GM19035 (cell line): ENCODE results near the gene ANKH.
A peak's percentile ranks its signal among the peaks of the same experiment; 100 is the strongest.
"Not testable (repeated sequence)": the region's sequence is repeated elsewhere in the genome, so short reads cannot be mapped to it uniquely, and the experiment has no call there.

Experiments
- ATAC-seq: cut with Tn5 transposase; IDR thresholded peaks from one replicate; pipeline ENCODE4 v1.9.1; 2021; ENCODE audit not compliant: unreplicated experiment

The ANKH gene

GRCh38 chr5:14830210-14831005 lies 41.2 kb downstream of the ANKH start:
- ATAC-seq = no peak

GRCh38 chr5:14829396-14829795 lies 42.2 kb downstream of the ANKH start:
- ATAC-seq = no peak

- ATAC-seq = no peak
Observed at GRCh38 chr5:14826714-14827113, 44.9 kb downstream of the ANKH start.

DNA sequence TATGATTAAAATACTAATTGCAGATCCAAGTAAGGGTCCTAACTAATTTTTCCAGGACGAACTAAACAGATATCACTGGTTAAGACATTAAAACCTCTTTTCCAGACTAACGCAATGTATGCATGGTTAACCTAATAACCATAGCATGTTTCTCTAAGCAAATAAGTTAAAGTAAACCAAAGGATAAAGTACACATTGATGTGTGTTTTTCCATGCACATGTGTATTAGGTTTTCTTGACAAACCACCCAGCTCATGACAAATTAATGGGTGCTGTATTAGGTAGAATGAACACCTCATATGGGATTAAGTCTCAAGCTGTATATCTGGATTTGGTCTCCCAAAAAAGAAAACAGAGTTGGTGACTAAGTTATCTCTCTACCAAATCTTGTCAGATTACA lies 45.6 kb downstream of the ANKH start:
- ATAC-seq = no peak

DNA sequence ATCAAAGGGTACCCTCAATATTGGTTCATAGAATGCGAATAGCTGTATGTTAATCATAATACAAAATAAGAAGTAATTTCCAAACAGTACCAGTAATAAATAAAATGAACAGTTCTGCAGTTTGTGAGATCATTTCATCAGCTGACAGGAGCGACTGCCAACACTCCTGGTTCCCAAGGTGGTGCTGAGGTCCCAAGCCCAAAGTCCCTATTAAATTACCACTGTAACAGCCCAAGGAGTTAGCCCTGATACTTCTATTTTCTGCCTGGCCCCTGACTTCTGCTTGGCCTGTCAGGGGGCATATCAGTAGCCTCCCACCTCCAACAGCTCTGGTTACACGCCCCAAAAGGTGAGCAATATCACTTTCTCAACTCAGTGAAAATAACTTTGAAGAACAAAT lies 47.1 kb downstream of the ANKH start:
- no peak for ATAC-seq

DNA sequence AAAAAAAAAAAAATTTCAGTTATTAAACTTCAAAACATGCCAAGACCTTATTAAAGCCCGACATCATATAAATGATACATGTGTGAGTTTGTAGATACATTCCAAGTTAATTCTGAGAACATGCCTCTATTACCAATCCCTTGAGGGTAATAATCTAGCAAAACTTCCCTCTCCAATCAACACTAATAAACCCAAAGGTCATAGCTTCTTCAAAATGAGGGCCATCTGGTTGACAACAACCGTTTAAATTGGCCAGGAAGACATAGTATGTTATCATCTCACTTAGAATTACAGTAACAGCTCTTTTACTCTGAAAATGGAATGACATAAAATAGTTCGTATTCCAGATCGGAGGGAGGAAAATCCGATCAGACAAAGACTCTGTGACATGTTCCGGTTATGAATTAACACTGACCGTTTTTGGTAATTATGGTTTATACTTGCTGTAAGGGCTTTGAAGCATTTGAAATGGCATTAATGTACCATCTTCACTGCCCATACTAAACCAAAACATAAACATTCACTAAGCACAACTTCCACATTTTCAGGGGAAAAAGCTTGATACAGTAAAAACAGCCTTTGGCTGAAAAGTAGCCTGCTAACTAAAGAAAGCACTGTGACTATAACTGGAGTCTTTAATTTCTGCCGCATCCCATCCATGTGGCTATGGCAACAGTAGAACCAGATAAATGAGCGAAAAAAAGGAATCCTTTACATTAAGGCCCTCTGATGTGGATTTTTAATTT lies 50.3 kb downstream of the ANKH start:
- ATAC-seq = no peak

DNA sequence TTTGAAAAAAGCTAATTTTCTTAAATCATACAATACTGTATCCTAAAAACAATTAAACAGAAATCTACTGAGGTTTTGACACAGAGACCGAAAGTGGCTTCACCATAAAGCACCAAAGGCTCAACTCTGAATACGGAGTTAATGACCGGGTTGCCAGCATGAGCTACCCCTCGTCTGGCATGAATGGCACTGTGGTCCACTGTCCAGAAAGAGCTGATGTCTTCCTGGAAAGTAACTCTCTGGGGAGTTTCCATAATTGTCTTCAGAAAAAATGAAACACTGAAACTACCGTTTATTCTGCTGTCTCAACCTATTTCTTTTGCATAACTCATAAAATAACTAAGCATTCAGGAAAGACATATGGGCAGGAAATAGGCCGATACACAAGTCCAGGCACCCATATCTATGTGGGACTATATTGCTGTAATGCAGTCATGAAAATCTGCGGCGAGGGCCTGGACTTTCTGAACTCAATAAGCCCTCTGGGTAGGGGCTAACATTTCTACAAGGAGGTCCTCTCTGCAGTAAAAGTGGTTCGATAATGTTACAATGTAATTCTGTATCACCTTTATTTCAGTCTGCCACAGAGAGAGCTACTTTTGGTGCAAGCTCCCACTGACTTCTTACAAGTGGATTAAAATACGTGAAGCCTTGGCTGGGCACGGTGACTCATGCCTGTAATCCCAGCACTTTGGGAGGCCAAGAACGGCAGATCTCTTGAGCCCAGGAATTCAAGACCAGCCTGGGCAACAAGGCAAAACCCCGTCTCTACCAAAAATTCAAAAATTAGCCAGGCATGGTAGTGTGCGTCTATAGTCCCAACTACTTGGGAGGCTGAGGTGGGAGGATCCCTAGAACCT lies 52.4 kb downstream of the ANKH start:
- ATAC-seq = no peak

DNA sequence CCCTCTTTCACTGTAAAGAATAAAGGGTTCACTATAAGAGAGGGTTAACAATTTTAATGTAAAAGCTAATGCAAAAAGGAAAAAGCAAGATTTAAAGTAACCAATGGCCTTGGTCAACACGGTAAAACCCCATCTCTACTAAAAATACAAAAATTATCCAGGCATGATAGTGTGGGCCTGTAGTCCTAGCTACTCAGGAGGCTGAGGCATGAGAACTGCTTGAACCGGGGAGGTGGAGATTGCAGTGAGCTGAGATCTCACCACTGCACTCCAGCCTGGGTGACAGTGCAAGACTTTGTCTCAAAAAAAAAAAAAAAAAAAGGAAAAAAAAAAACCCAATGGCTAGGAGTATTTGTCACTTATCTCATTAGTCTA lies 53.8 kb downstream of the ANKH start:
- not testable (repeated sequence) for ATAC-seq

DNA sequence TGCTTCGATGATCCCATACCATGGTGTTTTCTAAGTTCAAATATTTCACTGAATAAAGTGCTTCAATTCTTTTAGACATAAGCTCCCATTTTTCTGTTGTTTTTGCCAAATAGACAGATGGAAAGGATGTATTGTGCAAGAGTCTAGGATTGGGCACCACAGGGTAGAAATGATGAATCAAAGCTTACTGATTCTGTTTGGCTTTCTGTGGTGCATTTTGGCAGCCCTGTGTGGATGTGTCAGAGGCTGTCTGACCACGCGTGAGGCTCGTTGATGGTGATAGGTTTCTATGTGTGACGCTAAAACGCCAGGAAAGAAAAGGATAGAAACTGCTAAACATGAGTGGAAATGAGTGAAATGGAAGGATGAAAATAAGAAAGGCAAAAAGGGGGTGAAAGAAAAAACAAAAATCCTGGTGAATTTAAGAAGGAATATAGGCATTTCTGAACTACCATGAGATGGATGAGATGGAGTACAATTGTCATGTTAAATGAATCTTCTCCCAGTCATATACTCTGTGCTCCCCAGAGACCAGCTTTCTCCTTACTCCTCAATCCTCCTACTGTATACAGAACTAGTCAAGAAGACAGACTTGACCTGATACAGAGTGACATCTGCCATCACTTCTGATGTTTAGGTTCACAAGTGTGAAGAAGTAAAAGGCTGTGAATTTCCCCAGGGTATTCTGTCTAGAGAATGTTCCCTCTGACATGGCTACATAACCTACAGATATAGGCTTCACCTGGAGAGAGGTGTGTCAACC lies 54.4 kb downstream of the ANKH start:
- no peak for ATAC-seq

- no peak for ATAC-seq
Observed at GRCh38 chr5:14816374-14816998, 55.1 kb downstream of the ANKH start.

GRCh38 chr5:14813747-14814146 lies 57.8 kb downstream of the ANKH start:
- ATAC-seq = no peak

- no peak for ATAC-seq
Observed at GRCh38 chr5:14812166-14812565, 59.4 kb downstream of the ANKH start.

GRCh38 chr5:14810928-14811572 lies 60.5 kb downstream of the ANKH start:
- ATAC-seq = no peak

GRCh38 chr5:14810282-14810681 lies 61.3 kb downstream of the ANKH start:
- ATAC-seq = no peak

GRCh38 chr5:14809369-14810155 lies 62.0 kb downstream of the ANKH start:
- peak; percentile 99 for ATAC-seq

GRCh38 chr5:14807471-14807870 lies 64.1 kb downstream of the ANKH start:
- no peak for ATAC-seq

DNA sequence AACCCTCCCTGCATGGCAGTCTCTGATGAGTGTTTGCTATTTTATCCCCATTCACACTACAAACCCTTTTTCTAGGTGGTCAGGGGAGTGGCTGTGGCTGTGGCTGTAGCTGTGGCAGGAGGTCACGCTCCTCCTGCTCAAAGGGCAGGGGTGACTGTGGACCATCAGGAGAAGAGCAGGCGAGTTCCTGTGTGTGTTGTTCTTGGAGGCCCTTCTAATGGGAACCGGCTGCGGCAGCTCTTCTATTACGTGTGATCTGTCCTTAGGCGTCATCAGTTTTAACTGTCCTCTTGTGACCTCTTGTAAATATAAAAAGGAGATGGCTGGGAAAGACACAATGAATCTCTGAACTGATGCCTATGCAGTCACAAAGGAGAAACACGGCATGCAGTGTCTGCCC lies 65.1 kb downstream of the ANKH start:
- ATAC-seq = no peak

- ATAC-seq = no peak
Observed at GRCh38 chr5:14802541-14802940, 69.0 kb downstream of the ANKH start.

- no peak for ATAC-seq
Observed at GRCh38 chr5:14801792-14802191, 69.8 kb downstream of the ANKH start.
